ENCODE results near the gene ANO1. TPM values are rescaled to one million over a fixed set of nuclear protein-coding genes. Genes with fewer than 3 reads are reported as not detected.

ANO1 gene
- total RNA-seq, 1 donor from 2014 or later, result 1.1 TPM

- H3K4me3 ChIP-seq (ENCODE audit: low read depth, low read length), result no peak overlapping the region
- H3K36me3 ChIP-seq (ENCODE audit: control insufficient read depth, insufficient read depth, low read length), result no peaks in the 10 kb centered on the region
- no peak for TF ChIP-seq CTCF (IDR thresholded peaks at IDR 0.05; ENCODE audit: insufficient read depth, low read length, poor library complexity, severe bottlenecking)
- DNase-seq (ENCODE audit: low read depth), result no peak
- H3K27me3 ChIP-seq (ENCODE audit: control insufficient read depth, insufficient read depth, low read length), result peaks cover 3% of the 10 kb centered on the region
Observed at GRCh38 chr11:70038034-70038834, 39.9 kb upstream of the ANO1 start.

- no peaks in the 10 kb centered on the region for H3K36me3 ChIP-seq (ENCODE audit: control insufficient read depth, insufficient read depth, low read length)
- peaks cover 3% of the 10 kb centered on the region for H3K27me3 ChIP-seq (ENCODE audit: control insufficient read depth, insufficient read depth, low read length)
- no peak for DNase-seq (ENCODE audit: low read depth)
- H3K4me3 ChIP-seq (ENCODE audit: low read depth, low read length), result no peak overlapping the region
- no peak for TF ChIP-seq CTCF (IDR thresholded peaks at IDR 0.05; ENCODE audit: insufficient read depth, low read length, poor library complexity, severe bottlenecking)
Observed at GRCh38 chr11:70040452-70040851, 37.7 kb upstream of the ANO1 start.

GRCh38 chr11:70040869-70041501, 37.1 kb upstream of the ANO1 start:
- no peak for TF ChIP-seq CTCF (IDR thresholded peaks at IDR 0.05; ENCODE audit: insufficient read depth, low read length, poor library complexity, severe bottlenecking)
- no peak for DNase-seq (ENCODE audit: low read depth)
- Histone ChIP-seq H3K27me3 (ENCODE audit: control insufficient read depth, insufficient read depth, low read length) (peaks cover 3% of the 10 kb centered on the region), H3K36me3 (ENCODE audit: control insufficient read depth, insufficient read depth, low read length) (no peaks in the 10 kb centered on the region), H3K4me3 (ENCODE audit: low read depth, low read length) (no peak overlapping the region)

- no peak overlapping the region for H3K4me3 ChIP-seq (ENCODE audit: low read depth, low read length)
- no peak for TF ChIP-seq CTCF (IDR thresholded peaks at IDR 0.05; ENCODE audit: insufficient read depth, low read length, poor library complexity, severe bottlenecking)
- DNase-seq (ENCODE audit: low read depth), result no peak
- no peaks in the 10 kb centered on the region for H3K27me3 ChIP-seq (ENCODE audit: control insufficient read depth, insufficient read depth, low read length)
- H3K36me3 ChIP-seq (ENCODE audit: control insufficient read depth, insufficient read depth, low read length), result no peaks in the 10 kb centered on the region
Observed at GRCh38 chr11:70043482-70043881, 34.6 kb upstream of the ANO1 start.

GRCh38 chr11:70046089-70046488, 32.0 kb upstream of the ANO1 start:
- H3K36me3 ChIP-seq (ENCODE audit: control insufficient read depth, insufficient read depth, low read length), result no peaks in the 10 kb centered on the region
- peaks cover 7% of the 10 kb centered on the region for H3K27me3 ChIP-seq (ENCODE audit: control insufficient read depth, insufficient read depth, low read length)
- H3K4me3 ChIP-seq (ENCODE audit: low read depth, low read length), result no peak overlapping the region
- TF ChIP-seq CTCF (IDR thresholded peaks at IDR 0.05; ENCODE audit: insufficient read depth, low read length, poor library complexity, severe bottlenecking), result no peak
- no peak for DNase-seq (ENCODE audit: low read depth)
